Activated CD8-positive, alpha-beta memory T cell treated with anti-CD3 and anti-CD28 coated beads, Interleukin-2, amount 50 U/mL, for 24 hours (primary cell): ENCODE measurements around the gene AMD1.

ENCODE experiments used
- DNase-seq: peaks from one replicate; pipeline ENCODE4 v3.0.0-alpha.2; 2020; ENCODE audit errors: extremely low read depth

Gene AMD1

DNA sequence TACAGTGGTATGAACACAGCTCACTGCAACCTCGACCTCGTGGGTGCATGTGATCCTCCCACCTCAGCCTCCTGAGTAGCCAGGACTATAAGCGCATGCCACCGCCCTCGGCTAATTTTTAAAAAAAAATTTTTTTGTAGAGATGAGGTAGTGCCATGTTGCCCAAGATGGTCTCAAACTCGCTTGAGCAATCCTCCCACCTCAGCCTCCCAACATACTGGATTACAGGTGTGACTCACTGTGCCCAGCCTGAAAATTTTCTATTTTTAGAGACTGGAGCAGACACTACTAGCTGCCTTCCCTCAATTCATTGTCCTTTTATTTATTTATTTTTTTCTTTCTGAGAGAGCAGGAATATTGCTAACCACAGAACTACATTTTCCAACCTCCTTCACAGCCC is 63.6 kb downstream of the AMD1 start:
- no peak for DNase-seq

DNA sequence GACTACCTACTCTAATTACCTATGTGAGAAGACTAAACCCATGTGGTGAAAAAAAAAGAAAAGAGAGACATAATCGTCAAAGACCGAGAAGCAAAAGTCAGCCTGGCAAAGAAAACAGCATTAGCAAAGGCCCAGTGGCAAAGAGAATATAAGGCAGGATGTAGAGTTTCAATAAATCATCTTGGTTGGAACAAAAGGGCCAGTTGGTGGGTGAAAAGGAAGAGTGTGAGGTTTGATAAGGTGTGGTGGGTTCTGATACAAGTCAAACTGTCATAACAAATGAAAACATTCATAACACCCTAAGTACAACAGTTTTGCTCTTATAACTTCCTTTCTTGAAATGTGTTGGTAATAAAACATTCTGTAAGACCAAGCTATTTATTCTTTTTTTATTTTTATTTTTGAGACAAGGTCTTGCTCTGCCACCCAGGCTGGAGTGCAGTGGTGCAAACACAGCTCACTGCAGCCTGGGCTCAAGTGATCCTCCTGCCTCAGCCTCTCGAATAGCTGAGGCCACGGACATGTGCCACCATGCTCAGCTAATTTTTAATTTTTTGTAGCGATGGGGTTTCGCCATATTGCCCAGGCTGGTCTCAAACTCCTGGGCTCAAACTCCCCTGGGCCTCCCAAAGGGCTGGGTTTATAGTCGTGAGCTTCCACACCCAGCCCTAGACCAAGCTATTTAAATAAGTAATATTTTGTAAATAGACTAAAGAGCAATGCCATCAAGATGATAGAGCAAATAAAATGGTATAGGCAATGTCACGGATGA is 65.0 kb downstream of the AMD1 start:
- no peak for DNase-seq

DNA sequence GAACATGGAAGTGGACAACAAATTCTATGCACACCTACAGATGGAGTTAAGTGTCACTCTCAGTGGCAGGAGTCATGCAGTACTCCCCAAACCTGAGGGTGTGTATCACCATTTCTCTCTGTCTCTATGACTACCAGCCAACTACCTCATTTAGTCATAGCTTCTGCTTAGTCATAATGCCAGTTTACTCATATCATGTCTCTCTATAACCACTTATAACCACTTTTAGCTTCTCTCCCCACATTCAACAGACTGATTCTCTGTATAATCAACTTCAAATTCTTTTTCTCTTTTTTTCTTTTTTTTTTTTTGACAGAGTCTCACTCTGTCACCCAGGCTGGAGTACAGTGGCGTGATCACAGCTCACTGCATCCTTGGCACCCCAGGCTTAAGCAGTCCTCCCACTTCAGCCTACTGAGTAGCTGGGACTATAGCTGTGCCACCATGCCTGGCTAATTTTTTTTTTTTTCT is 70.1 kb downstream of the AMD1 start:
- DNase-seq, result peak; percentile 2
